Renal cortical epithelial cell (primary cell): ENCODE data around the gene FAM118A. TPM values are rescaled to one million over a fixed set of nuclear protein-coding genes. Genes with fewer than 3 reads are reported as not detected.
"Not testable (repeated sequence)": the region's sequence is repeated elsewhere in the genome, so short reads cannot be mapped to it uniquely, and the experiment has no call there.

Experiments used
- DNase-seq: peaks from one replicate; pipeline ENCODE4 v3.0.0-alpha.2; 2011; ENCODE audit warnings: low read depth
- total RNA-seq: library from RNA; depleted of rRNA; stranded (reverse); fragments of >200 nt; gene quantifications from 2 replicates; pipeline ENCODE4 v1.2.3, GENCODE V29; 2014

Gene FAM118A
- total RNA-seq = 4.0 and 12.7 TPM in 2 replicates

DNA sequence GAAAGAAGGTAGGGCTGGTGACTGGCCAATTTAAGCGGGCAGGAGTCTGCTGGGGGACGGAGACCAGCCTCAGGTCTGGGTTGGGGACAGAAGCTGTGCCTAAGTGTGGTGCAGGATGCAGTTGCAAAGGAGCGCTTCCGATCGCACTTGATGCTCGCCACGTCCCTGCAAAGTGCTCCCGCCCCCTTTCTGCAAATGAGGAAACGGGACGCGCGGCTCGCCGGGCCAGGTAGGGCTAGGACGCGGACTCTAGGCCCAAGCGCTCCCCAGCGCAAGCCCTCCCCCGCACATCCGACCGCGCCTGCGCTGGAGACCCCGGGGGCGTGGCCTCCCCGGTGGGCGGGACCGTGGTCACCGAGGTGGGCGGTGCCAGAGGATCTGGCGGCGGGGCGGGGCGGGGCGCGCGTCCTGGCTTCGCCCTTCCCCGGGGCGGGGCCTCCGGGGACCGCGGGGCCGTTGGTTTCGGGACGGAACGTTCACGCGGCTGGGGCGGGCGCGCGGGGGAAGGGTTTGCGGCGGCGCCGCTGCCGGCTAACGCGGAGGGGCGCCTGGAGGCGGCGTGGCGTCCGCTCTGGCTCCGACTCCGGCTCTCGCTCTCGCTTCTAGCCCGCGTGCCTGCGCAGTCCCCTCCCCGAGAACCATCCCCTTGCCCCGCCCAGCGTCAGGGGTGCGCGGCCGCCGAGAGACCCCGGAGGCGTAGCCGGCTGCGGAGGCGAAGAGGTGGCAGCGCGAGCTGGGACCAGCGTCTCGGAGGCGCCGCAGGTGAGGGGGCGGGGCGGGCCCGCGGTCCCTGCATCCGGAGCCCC, at the start of gene FAM118A:
Gene FAM118A (plus strand): TSS at position 513 of the 806 bp plus-strand sequence. CDS start 12,446 bp downstream, outside the sequence.
- DNase-seq = peak; percentile 53

DNA sequence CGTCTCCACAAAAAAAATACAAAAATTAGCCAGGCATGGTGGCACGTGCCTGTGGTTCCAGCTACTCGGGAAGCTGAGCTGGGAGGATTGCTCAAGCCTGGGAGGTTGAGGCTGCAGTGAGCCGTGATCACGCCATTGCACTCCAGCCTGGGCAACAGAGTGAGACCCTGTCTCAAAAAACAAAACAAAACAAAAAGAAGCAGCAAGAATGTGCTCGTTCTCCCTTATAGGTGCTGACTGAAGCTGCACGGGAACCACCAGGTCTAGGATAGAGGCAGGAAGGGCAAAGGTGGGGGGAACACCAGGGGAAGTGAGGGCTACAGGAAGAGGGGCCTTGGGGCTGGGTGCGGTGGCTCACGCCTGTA, 49.4 kb upstream of the FAM118A start:
- DNase-seq = not testable (repeated sequence)

DNA sequence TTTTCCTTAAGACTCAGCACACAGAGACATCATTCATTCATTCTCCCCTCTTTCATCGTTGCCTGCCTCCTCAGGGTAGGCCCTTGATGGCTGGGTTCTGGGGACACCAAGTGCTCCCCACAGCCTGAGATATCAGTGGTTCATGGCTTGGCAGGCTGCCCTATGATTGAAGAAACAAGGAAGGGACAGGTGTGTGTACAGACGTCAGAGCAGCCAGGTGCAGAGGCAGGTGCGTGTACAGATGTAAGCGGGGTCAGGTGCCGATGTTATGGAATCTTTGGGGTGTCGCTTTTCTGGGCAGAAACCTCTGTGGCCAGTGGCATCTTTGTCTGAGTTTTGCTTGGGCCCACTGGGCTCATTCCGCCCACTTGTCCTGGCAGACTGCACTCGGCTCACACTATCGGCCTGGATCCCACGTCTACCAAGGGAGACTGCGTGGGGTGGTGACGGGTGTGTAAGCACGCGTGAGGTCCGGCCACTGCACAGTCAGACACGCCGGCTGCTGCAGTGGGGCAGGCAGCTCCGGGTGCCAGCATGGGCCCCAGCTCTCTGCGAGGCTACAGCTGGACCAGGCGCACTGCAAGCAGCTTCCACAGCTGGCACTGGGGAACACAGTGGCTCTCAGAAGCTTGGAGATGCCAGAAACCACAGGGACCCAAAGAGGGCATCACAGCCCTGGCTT, 48.2 kb upstream of the FAM118A start:
- no peak for DNase-seq

DNA sequence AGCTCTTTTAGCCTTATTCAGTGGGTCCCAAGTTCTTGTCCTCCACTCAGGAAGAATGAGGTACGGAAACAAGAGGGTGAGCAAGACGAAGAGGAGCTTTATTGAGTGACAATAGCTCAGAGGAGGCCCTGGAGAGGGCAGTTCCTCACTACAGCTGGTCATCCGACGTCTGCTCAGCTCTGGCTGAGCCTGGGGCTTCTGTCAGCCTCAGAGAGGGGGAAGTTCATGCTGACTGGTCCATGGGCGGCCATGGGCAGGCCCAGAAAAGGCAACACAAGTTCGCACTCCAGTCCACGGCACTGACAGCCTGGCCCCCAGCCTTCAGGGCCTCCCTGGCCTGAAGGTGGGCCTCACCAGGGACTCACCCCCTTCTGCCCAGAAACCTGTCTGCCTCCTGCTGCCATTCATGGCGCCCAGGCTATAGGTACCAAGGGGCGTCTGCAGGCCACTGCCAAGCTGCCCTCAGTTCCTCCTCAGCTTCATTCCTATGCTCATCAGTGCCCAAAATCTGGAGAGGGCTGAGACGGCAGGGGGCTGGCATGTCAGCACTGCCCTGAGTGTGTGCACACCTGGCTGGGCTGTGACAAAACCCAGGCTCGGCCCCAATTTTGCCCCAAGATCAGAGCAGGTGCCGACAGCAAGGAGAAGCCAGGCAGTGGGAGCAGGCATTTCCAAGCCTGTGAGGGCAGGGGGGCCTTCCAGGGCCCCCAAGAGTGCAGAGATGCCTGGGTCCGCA, 47.4 kb upstream of the FAM118A start:
- DNase-seq = no peak

DNA sequence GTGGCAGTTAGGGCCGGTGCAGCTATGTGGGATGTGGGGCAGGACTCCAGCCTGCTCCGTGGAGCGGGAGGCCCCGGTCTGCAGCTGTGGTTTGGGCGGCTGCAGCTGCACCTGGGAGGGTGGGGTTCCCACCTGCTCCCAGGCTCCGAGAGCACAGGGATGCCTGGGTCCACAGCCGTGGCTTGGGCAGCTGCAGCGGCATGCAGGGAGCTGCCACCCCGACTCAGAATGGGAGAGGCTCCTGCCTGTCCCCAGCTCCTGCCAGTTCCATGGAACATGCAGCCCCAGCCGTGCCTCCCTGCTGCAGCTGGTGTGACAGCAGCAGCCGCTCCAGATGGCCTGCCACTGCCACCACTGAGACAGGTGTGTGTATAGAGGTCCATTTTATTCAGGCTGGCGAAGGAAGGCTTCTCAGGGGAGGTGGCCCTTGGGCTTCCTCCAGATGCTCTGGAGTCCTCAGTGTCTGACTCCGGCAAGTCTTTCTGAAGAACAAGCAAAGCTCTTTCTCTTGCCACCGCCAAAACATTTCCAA, 46.7 kb upstream of the FAM118A start:
- no peak for DNase-seq

DNA sequence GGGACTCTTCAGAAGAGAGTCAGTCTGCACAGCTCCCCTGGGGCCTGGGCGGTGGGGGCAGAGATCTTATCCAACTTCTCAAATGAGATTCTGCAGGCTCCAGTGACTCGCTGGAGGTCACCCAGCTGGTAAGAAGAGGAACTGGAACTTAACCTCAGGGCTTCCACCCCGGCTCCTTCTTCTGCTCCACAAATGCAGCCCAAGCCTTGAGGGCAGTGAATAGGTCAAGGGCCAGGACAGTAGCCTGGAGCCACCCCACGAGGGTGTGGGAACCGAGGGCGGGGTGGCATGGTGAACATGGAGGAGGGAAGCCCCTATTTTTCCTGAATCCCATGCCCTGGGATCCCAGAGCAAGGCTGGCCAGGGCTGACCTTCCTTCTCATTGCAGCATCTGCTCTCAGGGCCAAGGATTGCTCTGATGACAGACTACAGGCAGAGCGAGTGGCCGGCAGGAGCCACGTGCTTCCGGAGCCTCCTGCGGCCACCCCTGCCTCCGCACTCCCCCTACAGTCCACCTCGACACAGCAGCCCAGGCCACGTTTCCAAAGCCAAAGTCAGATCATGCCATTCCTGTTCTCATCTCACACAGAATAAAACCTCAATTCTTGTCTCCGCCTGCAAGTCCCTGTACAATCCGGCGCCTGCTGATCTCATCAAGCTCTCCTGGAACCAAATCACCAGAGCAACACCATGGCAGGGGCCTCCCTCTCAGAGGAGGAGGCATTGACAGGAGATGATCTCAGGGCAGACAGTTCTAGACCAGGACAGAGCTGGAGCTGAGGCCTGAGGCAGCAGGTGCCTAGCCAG, 46.1 kb upstream of the FAM118A start:
- peak; percentile 56 for DNase-seq

DNA sequence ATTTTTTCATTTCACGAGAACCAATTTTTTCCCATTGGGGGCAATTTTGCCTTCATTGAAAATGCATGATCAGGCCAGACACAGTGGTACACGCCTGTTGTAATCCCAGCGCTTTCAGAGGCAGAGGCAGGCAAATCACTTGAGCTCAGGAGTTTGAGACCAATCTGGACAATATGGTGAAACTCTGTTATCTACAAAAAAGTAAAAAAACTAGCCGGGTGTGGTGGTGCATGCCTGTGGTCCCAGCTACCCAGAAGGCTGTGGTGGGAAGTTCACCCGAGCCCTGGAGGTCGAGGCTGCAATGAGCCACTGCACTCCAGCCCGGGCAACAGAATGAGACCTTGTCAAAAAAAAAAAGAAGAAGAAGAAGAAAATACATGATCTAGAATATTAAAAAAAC, 44.2 kb upstream of the FAM118A start:
- DNase-seq = no peak

DNA sequence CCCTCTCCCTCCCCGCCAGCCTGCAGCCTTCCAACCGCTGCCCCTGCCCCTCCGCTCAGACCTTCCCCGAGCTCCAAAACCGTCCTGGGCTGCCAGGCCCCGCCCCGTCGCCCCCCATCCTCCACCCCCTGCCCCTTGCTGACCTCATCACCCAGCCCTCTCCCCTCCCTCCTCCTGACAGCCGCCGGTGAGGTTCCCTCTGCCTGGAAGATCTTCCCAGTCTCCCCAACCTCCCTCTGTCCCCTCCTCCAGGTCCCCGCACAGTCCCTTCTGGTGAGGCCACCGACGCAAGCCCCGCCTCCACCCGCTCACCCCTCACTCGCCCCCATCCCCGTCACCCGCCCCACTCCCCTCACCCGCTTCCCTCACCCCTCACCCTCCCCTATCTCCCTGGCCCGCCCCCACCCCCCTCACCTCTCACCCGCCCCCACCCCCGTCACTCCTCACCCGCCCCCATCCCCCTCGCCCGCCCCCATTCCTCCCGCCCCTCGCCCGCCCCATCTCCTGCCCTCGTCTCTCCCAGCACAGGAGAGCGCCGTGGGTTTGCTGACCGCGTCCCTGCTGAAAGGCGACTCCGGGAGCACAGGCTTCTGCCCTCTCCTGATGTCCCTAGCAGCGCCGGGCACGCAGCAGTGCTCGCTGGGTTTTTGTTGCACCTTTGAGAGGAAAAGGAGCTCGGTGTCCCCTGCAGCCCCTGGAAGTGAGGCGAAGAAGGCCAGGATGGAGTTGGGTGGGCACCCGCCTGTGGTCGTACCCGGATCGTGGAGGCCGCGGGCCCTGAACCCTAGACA, 41.4 kb upstream of the FAM118A start:
- no peak for DNase-seq

DNA sequence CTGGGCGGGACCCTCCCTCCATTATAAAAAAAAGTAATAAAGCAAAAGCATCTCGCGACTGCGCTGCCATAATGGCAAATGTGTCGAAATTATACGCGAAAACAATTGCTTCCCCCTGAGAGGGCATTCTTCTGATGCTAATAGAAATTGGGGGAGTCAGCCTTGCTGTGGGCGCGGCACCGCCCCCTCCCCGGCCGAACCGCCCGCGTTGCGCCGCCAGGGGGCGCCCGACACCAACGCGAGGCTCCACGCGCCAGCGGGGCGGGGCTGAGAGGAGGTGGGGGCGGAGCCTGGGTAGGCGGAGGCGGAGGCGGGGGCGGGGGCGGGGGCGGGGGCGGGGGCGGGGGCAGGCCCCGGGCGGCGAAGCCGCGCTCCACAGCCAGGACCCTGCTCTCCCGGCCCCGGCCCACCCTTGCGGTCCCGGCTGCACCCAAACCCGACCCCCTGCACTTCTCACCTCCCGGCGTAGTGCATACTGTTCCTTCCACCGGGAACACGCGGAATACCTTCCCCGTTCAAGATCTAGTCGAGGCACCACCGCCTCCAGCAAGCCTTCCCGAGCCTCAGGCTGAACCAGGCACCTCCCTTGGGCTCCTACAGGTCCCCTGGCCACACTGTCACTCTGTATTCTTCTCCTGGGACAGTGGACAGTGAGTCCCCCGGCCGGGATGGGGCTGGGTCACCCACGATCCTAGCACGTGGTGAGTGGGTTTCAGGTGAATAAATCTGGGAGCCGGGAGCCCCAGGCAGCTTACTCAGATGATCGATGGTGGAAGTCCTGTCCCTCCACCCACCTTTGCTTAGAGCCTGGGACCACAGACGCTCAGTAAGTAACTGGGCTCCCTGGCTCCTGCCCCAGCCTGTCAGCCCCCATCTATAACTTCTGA, 40.5 kb upstream of the FAM118A start:
- DNase-seq = no peak

DNA sequence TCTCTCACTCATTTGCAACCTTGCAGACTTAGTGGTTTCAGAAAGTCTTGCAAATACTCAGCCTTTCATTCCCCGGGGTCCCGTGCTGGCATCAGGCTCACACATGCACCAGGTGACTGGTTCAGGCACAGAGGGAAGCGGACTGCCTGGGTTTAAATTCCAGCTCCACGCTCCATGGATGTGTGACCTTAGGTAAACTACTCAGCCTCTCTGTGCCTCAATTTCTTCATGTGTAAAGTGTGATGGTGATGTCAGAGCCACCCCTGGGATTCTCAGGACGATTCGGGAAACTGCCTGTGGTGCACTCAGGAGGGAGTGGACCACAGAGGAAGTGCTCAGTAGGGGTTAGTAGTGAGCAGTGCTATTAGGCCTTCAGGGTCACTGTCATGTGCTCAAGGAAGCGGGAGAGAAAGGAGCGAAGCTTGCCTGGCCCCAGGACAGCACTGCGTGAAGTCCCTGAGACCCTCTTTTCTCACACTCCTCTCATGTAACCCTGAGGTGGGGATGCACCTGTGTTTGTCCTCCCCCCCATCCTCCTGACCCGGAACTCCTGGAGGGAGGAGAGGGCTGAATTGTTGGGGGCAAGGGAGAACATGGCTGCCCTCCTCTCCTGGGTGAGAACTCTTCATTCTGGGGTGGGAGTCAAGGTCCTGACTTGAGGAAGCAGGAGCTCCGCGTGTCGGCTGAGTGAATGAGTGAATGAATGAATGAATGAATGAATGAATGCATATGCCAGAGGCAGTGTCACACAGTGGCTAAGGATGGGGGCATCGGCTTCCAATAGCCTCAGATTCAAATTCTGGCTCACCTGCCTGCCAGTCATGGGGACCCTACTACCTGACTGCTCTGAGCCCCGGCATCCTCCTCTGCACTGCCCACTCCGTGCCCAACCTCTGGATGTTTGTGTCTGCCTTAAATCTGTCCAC, 39.4 kb upstream of the FAM118A start:
- no peak for DNase-seq

DNA sequence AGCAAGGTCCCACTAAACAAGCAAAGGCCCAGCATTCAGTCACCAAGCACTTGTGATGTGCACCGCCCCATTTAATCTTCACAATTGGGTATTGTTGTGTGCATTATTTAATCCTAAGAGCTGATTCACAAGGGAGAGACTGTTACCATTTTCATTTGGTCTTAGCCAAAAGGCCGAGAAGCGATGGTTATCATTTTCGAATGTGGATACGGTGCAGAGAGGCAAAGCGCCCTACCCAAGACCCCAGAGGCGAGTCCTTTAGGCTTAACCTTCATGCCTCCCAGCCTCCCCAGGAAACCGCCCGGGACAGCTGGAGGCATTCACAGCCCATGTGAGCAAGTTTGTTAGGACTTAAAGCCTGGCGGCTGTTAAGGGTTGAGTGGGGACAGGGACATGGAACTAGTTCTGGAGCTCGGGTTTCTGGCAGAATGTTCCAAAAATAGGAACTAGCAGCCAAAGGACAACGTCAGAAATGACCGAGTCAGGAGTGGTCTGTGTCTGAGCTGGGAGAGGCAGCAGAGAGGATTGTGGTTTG, 38.0 kb upstream of the FAM118A start:
- DNase-seq = no peak

DNA sequence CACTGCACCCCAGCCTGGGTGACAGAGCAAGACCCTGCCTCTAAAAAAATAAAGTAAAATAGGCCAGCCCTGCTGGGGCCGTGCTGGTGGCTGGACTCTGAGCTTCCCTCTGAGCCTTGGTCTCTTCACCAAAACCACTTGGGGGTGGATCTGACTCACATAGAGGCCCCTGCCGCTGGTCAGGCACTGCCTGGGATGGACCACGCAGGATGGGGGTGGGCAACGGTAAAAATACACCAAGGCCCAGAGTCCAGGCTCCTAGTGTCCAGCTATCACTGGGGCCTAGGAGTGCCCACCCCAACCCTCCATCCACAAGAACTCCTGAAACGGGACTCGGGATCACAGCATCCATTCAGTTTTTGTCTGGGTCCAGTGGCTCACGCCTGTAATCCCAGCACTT, 37.2 kb upstream of the FAM118A start:
- DNase-seq = no peak

DNA sequence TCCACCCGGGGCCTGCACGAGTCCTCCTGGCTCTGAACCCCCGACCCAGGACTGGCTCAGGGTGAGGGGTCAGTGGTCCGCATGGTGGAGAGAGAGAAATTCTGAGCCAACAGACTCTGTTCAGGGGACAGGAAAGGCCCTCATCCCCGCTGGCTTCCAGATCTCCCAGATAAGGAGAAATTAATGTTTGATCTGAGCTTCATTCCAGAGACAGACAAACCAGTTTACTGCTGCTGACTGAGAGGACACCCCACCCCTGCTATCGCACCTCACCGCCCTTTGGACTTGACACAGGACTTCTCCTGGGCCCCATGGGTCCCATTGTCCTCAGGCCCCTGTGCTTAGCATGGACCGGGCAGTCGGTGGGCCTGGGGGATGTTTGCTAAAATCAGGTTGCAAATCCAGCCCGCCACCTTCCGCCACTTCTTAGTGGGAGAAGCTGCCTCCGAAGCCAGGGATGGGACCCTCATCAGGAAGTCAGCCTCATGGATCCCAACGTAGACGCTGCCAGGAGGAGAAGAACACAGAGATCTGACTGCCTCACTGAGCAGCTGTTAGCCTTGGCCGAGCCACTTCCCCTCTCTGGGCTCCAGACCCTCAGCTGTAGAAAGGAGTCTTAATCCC, 36.2 kb upstream of the FAM118A start:
- no peak for DNase-seq

DNA sequence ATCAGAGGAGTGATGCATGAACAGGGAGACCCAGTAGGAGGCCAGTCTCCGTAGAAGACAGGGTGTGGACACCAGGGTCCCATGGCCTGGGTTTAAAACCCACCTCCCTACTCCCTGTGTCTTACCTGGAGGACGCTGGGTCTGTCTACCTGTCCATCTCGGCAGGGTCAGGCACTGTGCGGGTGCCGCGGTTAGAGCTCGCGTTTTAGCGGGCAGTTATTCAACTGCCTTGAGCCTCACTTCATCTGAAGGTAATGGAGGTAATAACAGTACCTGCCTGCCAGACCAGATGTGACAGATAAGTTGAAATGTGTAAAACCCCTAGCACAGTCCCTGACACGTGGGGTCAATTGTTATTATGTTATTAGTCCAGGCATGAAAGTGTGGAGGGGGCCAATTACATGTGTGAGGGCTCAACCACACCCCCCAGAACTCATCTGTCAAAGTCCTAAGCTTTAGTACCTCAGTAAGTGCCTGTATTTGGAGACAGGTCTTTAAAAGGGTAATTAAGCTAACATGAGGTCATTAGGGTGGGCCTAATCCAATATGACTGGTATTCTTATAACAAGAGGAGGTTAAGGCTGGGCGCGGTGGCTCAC, 33.1 kb upstream of the FAM118A start:
- DNase-seq = no peak

DNA sequence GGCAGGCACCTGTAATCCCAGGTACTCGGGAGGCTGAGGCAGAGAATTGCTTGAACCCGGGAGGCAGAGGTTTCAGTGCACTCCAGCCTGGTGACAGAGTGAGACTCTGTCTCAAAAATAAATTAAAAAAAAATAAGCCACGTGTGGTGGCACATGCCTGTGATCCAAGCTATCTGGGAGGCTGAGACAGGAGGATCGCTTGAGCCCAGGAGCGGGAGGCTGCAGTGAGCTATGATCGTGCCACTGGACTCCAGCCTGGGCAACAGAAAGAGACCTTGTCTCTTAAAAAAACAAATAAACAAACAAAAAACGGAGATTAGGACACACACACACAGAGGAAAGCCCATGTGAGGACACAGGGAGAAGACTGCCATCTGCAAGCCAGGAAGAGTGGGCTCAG, 32.0 kb upstream of the FAM118A start:
- DNase-seq = not testable (repeated sequence)

DNA sequence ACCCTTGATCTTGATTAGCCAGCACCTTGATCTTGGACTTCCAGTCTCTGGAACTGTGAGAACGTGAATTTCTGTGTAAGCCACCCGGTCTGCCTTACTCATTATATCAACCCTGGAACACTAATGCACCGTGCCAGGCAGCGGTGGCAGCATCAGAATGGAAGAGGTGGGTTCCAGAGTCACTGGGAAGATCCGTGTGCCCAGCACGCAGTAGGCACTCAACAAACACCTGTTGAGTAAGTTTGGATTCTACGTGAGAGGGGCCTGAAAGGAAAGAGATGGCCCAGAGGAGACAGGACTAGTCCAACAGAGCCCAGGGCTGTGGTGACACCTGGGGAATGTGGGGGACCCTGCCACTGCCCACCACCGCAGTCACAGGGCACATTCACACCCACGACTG, 31.6 kb upstream of the FAM118A start:
- no peak for DNase-seq

DNA sequence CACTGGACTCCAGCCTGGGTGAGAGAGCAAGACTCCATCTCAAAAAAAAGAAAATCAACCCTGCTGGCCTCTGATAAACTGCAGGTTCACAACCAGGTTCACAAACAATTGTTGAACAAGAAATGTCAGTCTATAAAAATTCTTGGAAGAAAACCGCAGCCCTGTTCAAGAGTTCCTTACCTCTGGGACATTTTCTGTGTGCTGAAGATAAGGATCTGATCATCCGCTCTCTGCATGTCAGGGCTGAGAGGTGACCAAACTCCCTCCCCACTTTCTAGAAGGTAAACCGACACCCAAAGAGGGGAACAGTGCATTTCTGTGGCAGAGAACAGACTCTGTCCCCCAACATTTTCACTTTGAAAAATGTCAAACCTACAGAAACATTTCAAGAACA, 29.1 kb upstream of the FAM118A start:
- DNase-seq = no peak
